ENCODE data around the gene BCOR. TPM values are rescaled to one million over a fixed set of nuclear protein-coding genes. Genes with fewer than 3 reads are reported as not detected.
A peak's percentile ranks its signal among the peaks of the same experiment; 100 is the strongest.

BCOR gene
- total RNA-seq, 1 donor from 2014 or later: 16.1 TPM

- no peak for DNase-seq (ENCODE audit: low read depth in 2 of 2)
Observed at GRCh38 chrX:40086569-40087335, 11.0 kb downstream of the BCOR start.

- DNase-seq (ENCODE audit: low read depth in 2 of 2): no peak
Observed at GRCh38 chrX:40085714-40086113, 12.0 kb downstream of the BCOR start.

- no peak for DNase-seq (ENCODE audit: low read depth in 2 of 2)
Observed at GRCh38 chrX:40085102-40085551, 12.6 kb downstream of the BCOR start.

DNA sequence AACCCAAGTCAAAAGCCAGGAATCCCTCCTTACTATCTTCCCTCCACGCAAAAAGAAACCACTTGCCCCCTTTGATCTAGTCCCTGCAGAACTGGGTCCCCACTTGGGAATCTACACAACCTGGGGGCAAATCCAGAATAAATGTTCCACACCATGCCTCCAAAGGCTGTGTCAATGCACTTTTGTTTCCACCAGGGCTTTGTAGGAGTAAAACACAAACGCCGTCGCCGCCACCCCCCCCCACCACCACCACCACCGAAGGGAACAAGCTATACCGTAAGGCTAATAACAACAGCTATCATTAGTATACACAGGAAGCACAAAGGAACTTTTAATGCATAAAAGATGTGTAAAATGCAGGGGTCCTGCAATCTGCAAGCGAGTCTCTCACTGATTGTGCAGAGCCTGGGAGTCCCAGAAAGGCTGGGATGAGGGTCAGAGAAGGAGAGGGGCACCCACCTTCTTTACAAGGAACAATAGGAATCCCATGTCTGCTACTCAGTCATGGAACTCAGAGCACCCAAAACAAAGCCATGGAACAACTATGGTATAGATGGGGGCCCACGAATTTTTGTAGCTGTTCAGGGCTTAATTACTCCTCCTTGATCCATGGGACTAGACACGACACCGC, 13.2 kb downstream of the BCOR start:
- no peak for DNase-seq (ENCODE audit: low read depth in 2 of 2)

GRCh38 chrX:40083979-40084359, 13.8 kb downstream of the BCOR start:
- no peak for DNase-seq (ENCODE audit: low read depth in 2 of 2)

DNA sequence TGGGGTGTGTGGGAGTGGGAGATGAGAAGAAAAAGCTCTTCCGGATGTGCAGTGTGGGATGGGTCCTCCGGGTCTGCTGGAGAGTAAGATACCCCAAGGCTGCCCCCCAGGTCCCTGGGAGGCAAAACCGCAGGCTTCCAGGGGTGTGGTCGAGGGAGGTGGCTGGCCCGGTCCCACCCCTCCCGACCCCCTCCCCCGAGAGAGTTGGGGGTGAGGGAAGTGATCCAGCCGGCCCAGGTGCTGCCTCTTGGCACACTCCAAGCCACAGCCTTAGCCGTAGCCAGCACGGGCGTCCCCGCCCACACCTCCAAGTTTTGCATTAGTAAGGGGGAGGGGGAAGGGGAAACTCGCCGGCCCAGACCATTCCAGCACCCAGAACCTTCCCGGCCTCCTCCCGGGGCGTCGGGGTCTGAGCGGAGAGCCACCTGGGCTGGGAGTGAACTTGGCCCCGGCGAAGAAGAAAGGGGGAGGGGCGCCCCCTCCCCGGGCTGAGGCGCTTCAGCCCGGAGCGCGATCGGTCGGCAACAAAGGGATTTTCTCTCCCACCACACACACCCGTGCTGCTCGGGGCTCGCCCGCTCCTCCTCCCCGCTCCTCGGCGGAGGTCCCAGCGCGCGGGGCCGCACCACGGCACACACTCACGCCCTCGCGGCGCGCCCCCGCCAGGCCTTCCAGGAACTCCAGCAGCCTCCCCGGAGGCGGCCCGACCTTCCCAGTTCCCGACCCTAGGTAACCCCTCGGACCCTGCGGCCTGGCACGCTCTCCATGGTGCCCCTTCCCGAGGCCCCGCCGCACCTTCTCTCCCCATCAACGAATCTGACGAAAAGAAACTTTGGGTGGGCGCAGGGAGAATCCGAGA, 14.4 kb downstream of the BCOR start:
- DNase-seq (ENCODE audit: low read depth in 2 of 2): peak in 1 of 2 donors; percentile 12

DNA sequence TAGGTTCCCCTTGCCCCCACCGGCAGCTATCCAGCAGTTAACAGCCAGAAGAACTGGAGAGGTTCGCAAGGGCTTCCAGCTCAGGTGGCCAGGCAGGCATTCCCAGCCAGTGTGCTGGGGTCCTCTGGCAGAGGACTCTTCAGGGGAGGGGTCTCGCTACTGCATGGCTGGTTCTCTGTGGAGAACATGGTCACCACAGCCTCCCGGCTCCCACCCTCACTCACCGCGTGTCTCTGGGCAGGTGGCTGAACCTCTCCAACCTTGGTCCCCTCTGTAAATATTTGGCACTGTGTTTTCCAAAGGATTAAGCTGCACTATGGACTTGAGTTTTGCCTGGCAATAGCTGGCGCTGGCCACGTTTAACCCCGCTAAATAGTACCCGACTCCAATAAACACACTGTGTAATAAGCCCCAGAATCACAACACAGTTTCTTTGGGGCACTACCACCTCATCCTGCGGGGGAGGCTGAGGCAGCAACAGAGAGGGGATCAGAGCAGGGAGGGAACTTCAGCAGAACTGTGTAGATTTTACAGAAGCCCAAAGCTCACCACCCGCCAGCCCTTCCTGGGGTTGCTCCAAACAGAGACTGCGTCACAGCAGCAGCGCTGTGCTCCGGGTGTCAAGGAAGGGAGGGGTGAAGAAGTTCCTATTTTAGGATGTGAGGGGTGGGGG, 15.2 kb downstream of the BCOR start:
- DNase-seq (ENCODE audit: low read depth in 2 of 2): no peak

- DNase-seq (ENCODE audit: low read depth in 2 of 2): no peak
Observed at GRCh38 chrX:40081679-40082068, 16.1 kb downstream of the BCOR start.

GRCh38 chrX:40080894-40081678, 16.7 kb downstream of the BCOR start:
- DNase-seq (ENCODE audit: low read depth in 2 of 2): no peak

DNA sequence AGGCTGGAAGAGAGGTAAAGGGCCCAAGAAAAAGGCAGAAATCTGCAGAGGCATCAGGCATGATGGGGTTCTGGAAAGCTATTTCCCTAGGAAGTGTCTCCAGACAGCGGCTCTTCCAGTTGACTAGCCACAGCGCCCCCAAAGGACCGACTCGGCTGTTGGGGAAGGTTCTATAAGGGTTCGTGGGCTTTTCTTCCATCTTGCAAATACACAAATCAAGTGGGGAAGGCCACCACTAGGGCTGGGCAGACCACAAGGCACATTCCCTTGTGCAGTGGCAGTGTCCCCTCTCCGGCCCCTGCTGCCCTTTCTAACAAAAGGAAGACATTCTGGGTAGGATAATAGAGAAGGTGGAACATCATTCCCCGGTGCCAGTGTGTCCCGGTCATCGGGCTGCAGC, 18.2 kb downstream of the BCOR start:
- DNase-seq (ENCODE audit: low read depth in 2 of 2): no peak

DNA sequence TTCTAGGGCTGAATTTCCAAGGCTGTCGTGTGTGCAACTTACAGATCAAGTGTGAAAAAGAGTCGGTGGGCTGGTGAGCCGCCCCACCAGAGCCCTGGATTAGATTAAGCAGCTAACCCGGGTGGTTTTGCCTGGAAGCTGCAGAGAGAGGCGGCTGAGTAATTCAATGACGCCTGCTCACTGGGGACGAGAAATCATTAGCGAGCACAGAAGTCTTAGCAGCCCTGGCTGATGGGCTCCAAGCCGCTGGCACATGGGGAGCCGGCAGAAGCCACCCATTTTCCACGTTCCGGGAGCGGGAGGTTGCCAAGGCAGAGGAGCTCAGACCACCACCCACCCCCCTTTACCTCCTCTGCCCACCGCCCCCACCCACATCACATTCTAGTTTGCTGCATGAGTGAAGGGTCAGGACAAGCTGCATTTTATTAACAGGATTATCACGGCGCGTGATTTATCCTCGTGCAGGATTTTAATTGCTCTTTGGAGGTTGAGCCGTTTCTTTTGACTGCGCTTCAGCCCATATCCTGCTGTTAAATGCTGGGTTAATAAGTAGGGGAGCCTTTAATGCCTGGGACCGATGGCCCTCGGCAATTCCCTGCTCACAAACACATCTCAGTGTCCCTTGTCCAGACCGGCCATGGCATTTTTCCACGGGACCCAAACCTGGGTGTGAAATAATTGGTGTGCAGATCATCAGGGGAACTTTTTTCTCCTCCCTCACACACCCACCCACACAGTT, 19.1 kb downstream of the BCOR start:
- no peak for DNase-seq (ENCODE audit: low read depth in 2 of 2)

GRCh38 chrX:40077906-40078305, 19.9 kb downstream of the BCOR start:
- no peak for DNase-seq (ENCODE audit: low read depth in 2 of 2)

GRCh38 chrX:40076750-40077575, 20.8 kb downstream of the BCOR start:
- DNase-seq (ENCODE audit: low read depth in 2 of 2): peak in 1 of 2 donors; percentile 44

GRCh38 chrX:40074959-40075332, 22.8 kb downstream of the BCOR start:
- DNase-seq (ENCODE audit: low read depth in 2 of 2): no peak

GRCh38 chrX:40074080-40074958, 23.4 kb downstream of the BCOR start:
- DNase-seq (ENCODE audit: low read depth in 2 of 2): no peak

DNA sequence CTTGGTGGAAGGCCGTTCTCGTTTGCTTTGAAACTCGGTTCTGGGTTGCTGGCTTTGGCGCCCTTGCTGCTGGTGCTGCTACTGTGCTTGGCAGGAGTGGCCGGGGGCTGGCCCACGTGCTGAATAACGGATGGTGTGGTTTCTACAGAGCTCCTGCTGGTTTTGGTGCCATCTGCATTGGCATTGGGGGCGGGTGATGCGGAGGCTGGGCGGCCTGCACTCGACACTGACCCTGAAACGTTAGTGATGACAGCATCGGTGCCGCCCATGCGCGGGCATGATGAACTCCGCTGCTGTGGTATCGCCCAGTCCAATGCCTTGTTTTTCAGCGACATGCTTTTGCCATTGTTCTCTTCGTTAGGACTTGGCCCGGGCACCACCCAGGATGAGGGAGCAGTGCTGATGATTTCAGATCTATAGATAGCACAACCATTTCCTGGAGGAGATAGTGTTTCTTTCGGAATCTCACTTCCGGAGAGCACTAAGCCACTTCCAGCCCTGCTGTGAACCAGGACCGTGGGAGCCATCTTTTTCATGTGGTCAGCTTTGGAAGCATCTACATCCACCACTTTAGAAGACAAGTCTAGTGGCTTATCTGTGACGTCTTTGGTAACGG, 24.2 kb downstream of the BCOR start:
- no peak for DNase-seq (ENCODE audit: low read depth in 2 of 2)

GRCh38 chrX:40072246-40072645, 25.5 kb downstream of the BCOR start:
- no peak for DNase-seq (ENCODE audit: low read depth in 2 of 2)

DNA sequence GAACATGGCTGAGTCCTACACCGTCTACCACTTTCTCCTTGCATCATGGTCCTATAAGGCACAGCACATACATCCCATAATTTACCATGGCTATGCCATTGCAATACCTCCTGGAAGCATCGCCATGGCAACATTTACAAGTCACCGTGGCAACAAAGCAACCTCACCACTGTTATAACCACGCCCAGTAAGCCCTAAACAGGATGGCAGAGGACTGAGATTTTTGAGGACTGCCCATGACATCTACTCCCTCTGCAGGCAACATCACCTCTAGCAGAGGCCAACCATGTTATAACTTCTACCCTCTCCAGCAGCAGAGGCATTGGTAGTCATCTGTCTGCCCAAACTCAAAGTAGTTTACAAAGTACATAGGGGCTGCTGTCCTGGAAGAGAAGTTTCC, 29.7 kb downstream of the BCOR start:
- DNase-seq (ENCODE audit: low read depth in 2 of 2): peak in 1 of 2 donors; percentile 8
